IMR-90 (cell line): ENCODE measurements around the gene HLA-DQB1.

ENCODE experiments used
- CEBPB ChIP-seq: IDR thresholded peaks from 2 replicates; pipeline ENCODE4 v1.6.1; 2012; ENCODE audit warnings: low read depth, low read length, improper control_type of control experiment
- CHD1 ChIP-seq: IDR thresholded peaks from 2 replicates; pipeline ENCODE4 v1.6.1; 2012; ENCODE audit warnings: low read depth, low read length, improper control_type of control experiment
- CTCF ChIP-seq: conservative IDR thresholded peaks from 2 replicates; pipeline ENCODE4 v1.5.1; 2012; ENCODE audit warnings: mild to moderate bottlenecking, low read depth, low read length, improper control_type of control experiment
- FOS ChIP-seq: fragments of 150-350 bp; IDR thresholded peaks from 2 replicates; pipeline ENCODE4 v1.6.1; 2016; ENCODE audit warnings: low read depth, low read length
- MAFK ChIP-seq: IDR thresholded peaks from 2 replicates; pipeline ENCODE4 v1.6.1; 2012; ENCODE audit warnings: low read depth, low read length, improper control_type of control experiment
- MAZ ChIP-seq: IDR thresholded peaks from 2 replicates; pipeline ENCODE4 v1.6.1; 2012; ENCODE audit warnings: low read depth, mild to moderate bottlenecking, low read length, improper control_type of control experiment, moderate library complexity, borderline replicate concordance
- MXI1 ChIP-seq: IDR thresholded peaks from 2 replicates; pipeline ENCODE4 v1.6.1; 2012; ENCODE audit warnings: low read depth, mild to moderate bottlenecking, low read length, moderate library complexity, borderline replicate concordance
- NFE2L2 ChIP-seq: fragments of 150-350 bp; IDR thresholded peaks from 2 replicates; pipeline ENCODE4 v1.6.1; 2016; ENCODE audit warnings: low read depth, mild to moderate bottlenecking, low read length
- POLR2A ChIP-seq: IDR thresholded peaks from 2 replicates; pipeline ENCODE4 v1.6.1; 2012; ENCODE audit warnings: mild to moderate bottlenecking, low read depth, low read length
- RCOR1 ChIP-seq: IDR thresholded peaks from 2 replicates; pipeline ENCODE4 v1.6.1; 2012; ENCODE audit warnings: mild to moderate bottlenecking, low read length, improper control_type of control experiment; ENCODE audit not compliant: insufficient replicate concordance
- SMC3 ChIP-seq: fragments of 150-350 bp; IDR thresholded peaks from 2 replicates; pipeline ENCODE4 v1.6.1; 2016; ENCODE audit warnings: low read depth, mild to moderate bottlenecking, antibody characterized with exemption, low read length, moderate library complexity
- USF2 ChIP-seq: fragments of 150-350 bp; IDR thresholded peaks from 2 replicates; pipeline ENCODE4 v1.6.1; 2017; ENCODE audit warnings: mild to moderate bottlenecking, antibody characterized with exemption, low read length, low read depth

DNA sequence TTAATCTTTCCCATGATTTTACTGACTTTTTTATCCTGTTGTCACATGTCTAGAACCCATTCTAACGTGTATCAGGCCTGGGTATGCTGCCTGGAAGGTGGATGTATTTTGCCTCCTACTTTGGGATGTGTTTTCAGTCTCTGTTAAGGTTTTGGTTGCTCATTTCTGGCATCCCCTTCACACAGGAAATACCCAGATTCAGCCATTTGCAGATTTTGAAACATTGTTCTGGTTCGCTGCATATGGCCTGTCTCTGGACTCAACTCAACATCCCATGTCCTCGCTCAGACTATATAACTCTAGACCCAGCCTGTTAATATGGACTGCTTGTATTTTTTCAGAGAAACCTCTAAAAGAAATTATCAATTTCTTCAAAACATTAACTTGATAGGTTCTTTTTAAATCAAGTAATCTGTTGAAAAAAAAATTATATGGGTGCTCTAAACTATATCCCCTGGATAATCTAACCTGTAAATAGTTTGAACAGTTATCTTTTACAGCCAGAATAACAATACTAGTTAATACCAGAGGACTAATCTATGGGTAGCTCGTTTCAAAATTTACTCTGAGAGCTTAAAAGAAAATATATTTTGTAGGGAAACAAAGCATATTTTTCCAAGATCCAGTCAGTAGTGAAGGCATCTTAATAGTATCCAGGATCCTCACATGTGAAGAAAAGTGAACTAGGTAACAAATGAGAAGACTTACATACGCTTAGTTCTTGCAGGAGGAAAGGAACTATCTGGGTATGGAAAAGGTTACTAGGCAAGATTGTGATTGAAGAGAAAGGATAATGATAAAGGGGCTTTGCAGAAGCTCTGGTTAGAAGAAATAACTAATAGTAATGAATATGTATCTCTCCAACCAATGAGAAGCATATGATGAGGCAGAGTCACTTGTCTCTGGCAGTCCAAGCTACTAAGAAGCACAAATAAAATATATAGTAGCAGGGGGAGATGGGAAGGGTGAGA lies 23.4 kb upstream of the HLA-DQB1 start:
- TF ChIP-seq CTCF (no peak), FOS (no peak), MAZ (no peak), RCOR1 (no peak), CEBPB (no peak), MXI1 (no peak), POLR2A (no peak), CHD1 (no peak), SMC3 (no peak), NFE2L2 (no peak), MAFK (no peak), USF2 (no peak)
